Measurements from ENCODE around the gene HTRA1.

Gene HTRA1

GRCh38 chr10:122561212-122561611 is 99.9 kb downstream of the HTRA1 start:
- no peak for DNase-seq (ENCODE audit: low spot score)
- no peak for TF ChIP-seq CTCF (IDR thresholded peaks at IDR 0.05; ENCODE audit: extremely low read depth, missing control alignments)

DNA sequence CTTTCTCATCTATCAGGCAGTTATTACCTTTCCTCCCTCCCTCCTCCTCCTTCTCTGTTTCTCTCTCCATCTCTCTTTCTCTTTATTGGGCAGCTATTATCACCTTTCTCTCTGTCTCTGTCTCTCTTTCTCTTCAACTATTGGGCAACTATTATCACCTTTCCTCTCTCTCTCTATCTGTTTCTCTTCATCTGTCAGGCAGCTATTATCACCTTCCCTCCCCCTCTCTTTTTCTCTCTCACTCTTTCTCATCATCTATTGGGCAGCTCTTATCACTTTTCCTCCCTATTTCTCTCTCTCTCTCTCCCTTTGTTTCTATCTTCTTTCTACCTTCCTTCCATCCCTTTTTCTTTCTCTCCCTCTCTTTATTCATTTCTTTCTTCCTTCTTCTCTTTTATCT is 100.4 kb downstream of the HTRA1 start:
- DNase-seq (ENCODE audit: low spot score): no peak
- no peak for TF ChIP-seq CTCF (IDR thresholded peaks at IDR 0.05; ENCODE audit: extremely low read depth, missing control alignments)
